OCI-LY3 (cell line): ENCODE measurements around the gene ISL1.

Experiments used
- H2AFZ ChIP-seq: fragments of 200-600, 300-600 bp; shearing (Covaris generic); 2 replicates; pipeline ENCODE4 v1.6.0; 2014; ENCODE audit warnings: antibody characterized with exemption, low read depth, low read length
- H3K27ac ChIP-seq: fragments of 200-600, 300-600 bp; sonication (generic); 2 replicates; pipeline ENCODE4 v1.5.1; 2014; ENCODE audit warnings: mild to moderate bottlenecking, low read length, moderate library complexity, mixed read lengths
- H3K27me3 ChIP-seq: fragments of 200-600, 300-600 bp; sonication (generic); 2 replicates; pipeline ENCODE4 v1.6.1; 2014; ENCODE audit warnings: low read depth, low read length, mixed read lengths
- H3K36me3 ChIP-seq: fragments of 200-600, 300-600 bp; sonication (generic); replicated peaks from 2 replicates; pipeline ENCODE3; 2014; ENCODE audit warnings: low read depth, low read length, mixed read lengths
- H3K4me1 ChIP-seq: fragments of 300-600, 200-600 bp; sonication (generic); 2 replicates; pipeline ENCODE4 v1.6.1; 2014; ENCODE audit warnings: low read length, mixed read lengths
- H3K4me2 ChIP-seq: fragments of 200-600, 300-600 bp; sonication (generic); 2 replicates; pipeline ENCODE4 v1.6.1; 2014; ENCODE audit warnings: low read length, mixed read lengths
- H3K4me3 ChIP-seq: fragments of 300-600, 200-600 bp; sonication (generic); 2 replicates; pipeline ENCODE4 v1.5.1; 2014; ENCODE audit warnings: antibody characterized with exemption, mild to moderate bottlenecking, low read length, moderate library complexity
- H3K79me2 ChIP-seq: fragments of 300-600, 200-600 bp; shearing (Covaris generic); 2 replicates; pipeline ENCODE4 v1.6.1; 2014; ENCODE audit warnings: mild to moderate bottlenecking, low read length, mixed read lengths
- H3K9ac ChIP-seq: fragments of 300-600, 200-600 bp; shearing (Covaris generic); 2 replicates; pipeline ENCODE4 v1.6.0; 2014; ENCODE audit warnings: mild to moderate bottlenecking, low read length, moderate library complexity
- H3K9me3 ChIP-seq: fragments of 200-600, 300-600 bp; shearing (Covaris generic); 2 replicates; pipeline ENCODE4 v1.6.1; 2014; ENCODE audit warnings: low read length, mixed read lengths; ENCODE audit not compliant: insufficient read depth
- H4K20me1 ChIP-seq: fragments of 200-600, 300-600 bp; sonication (generic); 2 replicates; pipeline ENCODE4 v1.6.1; 2016; ENCODE audit warnings: low read length, mixed read lengths; ENCODE audit not compliant: insufficient read depth
- EZH2phosphoT487 ChIP-seq: fragments of 200-600 bp; shearing (Covaris generic); IDR thresholded peaks from 2 replicates; pipeline ENCODE4 v1.6.1; 2018; ENCODE audit warnings: antibody characterized with exemption, mixed run types, low read depth
- TF ChIP-seq, protein P1 (sequence below): fragments of 200-600, 300-600 bp; sonication (generic); IDR thresholded peaks from 2 replicates; pipeline ENCODE4 v1.5.1; 2014; ENCODE audit warnings: antibody characterized with exemption, low read length, low read depth

ISL1 gene

GRCh38 chr5:51379331-51379700 lies 3.9 kb upstream of the ISL1 start:
- H3K36me3 ChIP-seq, result no peaks in the 10 kb centered on the region
- no peak overlapping the region for H3K4me3 ChIP-seq
- no peaks in the 10 kb centered on the region for H3K79me2 ChIP-seq
- no peak overlapping the region for H3K9ac ChIP-seq
- H3K4me1 ChIP-seq, result no peaks in the 10 kb centered on the region
- TF ChIP-seq, protein P1, sequence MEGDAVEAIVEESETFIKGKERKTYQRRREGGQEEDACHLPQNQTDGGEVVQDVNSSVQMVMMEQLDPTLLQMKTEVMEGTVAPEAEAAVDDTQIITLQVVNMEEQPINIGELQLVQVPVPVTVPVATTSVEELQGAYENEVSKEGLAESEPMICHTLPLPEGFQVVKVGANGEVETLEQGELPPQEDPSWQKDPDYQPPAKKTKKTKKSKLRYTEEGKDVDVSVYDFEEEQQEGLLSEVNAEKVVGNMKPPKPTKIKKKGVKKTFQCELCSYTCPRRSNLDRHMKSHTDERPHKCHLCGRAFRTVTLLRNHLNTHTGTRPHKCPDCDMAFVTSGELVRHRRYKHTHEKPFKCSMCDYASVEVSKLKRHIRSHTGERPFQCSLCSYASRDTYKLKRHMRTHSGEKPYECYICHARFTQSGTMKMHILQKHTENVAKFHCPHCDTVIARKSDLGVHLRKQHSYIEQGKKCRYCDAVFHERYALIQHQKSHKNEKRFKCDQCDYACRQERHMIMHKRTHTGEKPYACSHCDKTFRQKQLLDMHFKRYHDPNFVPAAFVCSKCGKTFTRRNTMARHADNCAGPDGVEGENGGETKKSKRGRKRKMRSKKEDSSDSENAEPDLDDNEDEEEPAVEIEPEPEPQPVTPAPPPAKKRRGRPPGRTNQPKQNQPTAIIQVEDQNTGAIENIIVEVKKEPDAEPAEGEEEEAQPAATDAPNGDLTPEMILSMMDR, result no peak
- TF ChIP-seq EZH2phosphoT487, result no peak
- H3K9me3 ChIP-seq, result no peaks in the 10 kb centered on the region
- H4K20me1 ChIP-seq, result no peaks in the 10 kb centered on the region
- no peaks in the 10 kb centered on the region for H3K27me3 ChIP-seq
- no peak overlapping the region for H3K4me2 ChIP-seq
- H2AFZ ChIP-seq, result no peak overlapping the region
- no peak overlapping the region for H3K27ac ChIP-seq

- Histone ChIP-seq H3K4me1 (no peaks in the 10 kb centered on the region), H3K4me3 (no peak overlapping the region), H3K4me2 (peak overlapping the region; percentile 11; the same call in 1 of the 2 replicates), H3K79me2 (no peaks in the 10 kb centered on the region), H3K27me3 (no peaks in the 10 kb centered on the region), H3K36me3 (no peaks in the 10 kb centered on the region), H3K9ac (no peak overlapping the region), H3K9me3 (no peaks in the 10 kb centered on the region), H4K20me1 (no peaks in the 10 kb centered on the region), H3K27ac (no peak overlapping the region), H2AFZ (peak overlapping the region; percentile 55; the same call in 1 of the 2 replicates)
- TF ChIP-seq EZH2phosphoT487, result no peak
- TF ChIP-seq, protein P1, result peak; percentile 67
Measured at GRCh38 chr5:51380603-51381207, 2.5 kb upstream of the ISL1 start.

DNA sequence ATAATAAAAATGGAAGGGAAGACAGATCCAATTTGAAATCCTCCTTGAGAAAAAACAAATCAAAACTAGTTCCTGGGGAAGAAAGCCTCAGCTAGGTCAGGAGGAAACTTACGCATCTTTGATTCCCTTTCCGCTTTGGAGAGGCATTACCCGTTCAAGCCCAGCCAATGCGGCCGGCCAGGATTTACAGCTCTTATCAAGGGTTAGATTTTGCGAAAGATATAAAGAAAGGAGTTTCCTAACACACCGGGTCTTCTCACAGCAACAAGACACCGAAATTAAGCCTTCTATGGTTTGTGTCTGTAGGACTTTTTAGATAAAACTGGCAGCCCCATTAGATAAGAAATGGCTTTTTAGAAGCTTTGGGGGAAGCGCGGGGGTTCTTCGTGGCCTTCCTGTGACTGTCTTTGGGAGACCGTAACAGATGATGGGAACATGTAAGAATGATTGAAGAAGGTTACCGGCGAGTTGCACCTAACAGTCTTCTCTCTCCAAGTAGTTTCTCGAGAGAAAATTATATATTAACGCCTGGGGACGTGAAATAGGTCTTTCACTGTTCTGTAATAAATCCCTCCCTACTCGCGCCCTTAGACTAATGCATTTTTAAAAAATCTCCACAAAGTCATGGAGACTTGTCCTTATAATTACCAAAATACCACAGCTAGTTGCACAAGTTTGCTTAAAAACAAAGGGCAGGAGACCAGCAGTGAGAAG lies 1.3 kb upstream of the ISL1 start:
- TF ChIP-seq, protein P1, result no peak
- no peak for TF ChIP-seq EZH2phosphoT487
- H3K4me3 ChIP-seq, result no peak overlapping the region
- H3K36me3 ChIP-seq, result no peaks in the 10 kb centered on the region
- H3K27ac ChIP-seq, result no peak overlapping the region
- H4K20me1 ChIP-seq, result no peaks in the 10 kb centered on the region
- no peaks in the 10 kb centered on the region for H3K79me2 ChIP-seq
- H2AFZ ChIP-seq, result no peak overlapping the region
- no peaks in the 10 kb centered on the region for H3K9me3 ChIP-seq
- H3K4me2 ChIP-seq, result no peak overlapping the region
- H3K4me1 ChIP-seq, result no peaks in the 10 kb centered on the region
- H3K9ac ChIP-seq, result no peak overlapping the region
- no peaks in the 10 kb centered on the region for H3K27me3 ChIP-seq

GRCh38 chr5:51382521-51383130 lies 622 bp upstream of the ISL1 start:
- H3K4me3 ChIP-seq, result no peak overlapping the region
- H3K9ac ChIP-seq, result no peak overlapping the region
- no peaks in the 10 kb centered on the region for H4K20me1 ChIP-seq
- no peak overlapping the region for H3K4me2 ChIP-seq
- H3K27ac ChIP-seq, result no peak overlapping the region
- TF ChIP-seq, protein P1, result no peak
- no peak for TF ChIP-seq EZH2phosphoT487
- no peaks in the 10 kb centered on the region for H3K79me2 ChIP-seq
- no peak overlapping the region for H2AFZ ChIP-seq
- no peaks in the 10 kb centered on the region for H3K36me3 ChIP-seq
- H3K4me1 ChIP-seq, result no peaks in the 10 kb centered on the region
- H3K9me3 ChIP-seq, result no peaks in the 10 kb centered on the region
- H3K27me3 ChIP-seq, result no peaks in the 10 kb centered on the region
